ENCODE results near the gene ADGB.
"Not testable (repeated sequence)": the region's sequence is repeated elsewhere in the genome, so short reads cannot be mapped to it uniquely, and the experiment has no call there.

ADGB gene

GRCh38 chr6:146819596-146820320 is 221.0 kb downstream of the ADGB start:
- no peak for DNase-seq (ENCODE audit: low read depth)

GRCh38 chr6:146827216-146827928 is 228.6 kb downstream of the ADGB start:
- no peak for DNase-seq (ENCODE audit: low read depth)

GRCh38 chr6:146829792-146830565 is 231.2 kb downstream of the ADGB start:
- no peak for DNase-seq (ENCODE audit: low read depth)

GRCh38 chr6:146833157-146833556 is 234.4 kb downstream of the ADGB start:
- no peak for DNase-seq (ENCODE audit: low read depth)

GRCh38 chr6:146840216-146840615 is 241.4 kb downstream of the ADGB start:
- DNase-seq (ENCODE audit: low read depth) = no peak

- DNase-seq (ENCODE audit: low read depth) = no peak
Measured at GRCh38 chr6:146840641-146841040, 241.9 kb downstream of the ADGB start.

GRCh38 chr6:146847426-146847825 is 248.7 kb downstream of the ADGB start:
- DNase-seq (ENCODE audit: low read depth) = no peak

- DNase-seq (ENCODE audit: low read depth) = no peak
Measured at GRCh38 chr6:146850238-146850896, 251.6 kb downstream of the ADGB start.

- no peak for DNase-seq (ENCODE audit: low read depth)
Measured at GRCh38 chr6:146850981-146851380, 252.2 kb downstream of the ADGB start.

- DNase-seq (ENCODE audit: low read depth) = no peak
Measured at GRCh38 chr6:146851837-146852236, 253.1 kb downstream of the ADGB start.

GRCh38 chr6:146854521-146855255 is 255.9 kb downstream of the ADGB start:
- DNase-seq (ENCODE audit: low read depth) = not testable (repeated sequence)

- DNase-seq (ENCODE audit: low read depth) = no peak
Measured at GRCh38 chr6:146855889-146856288, 257.1 kb downstream of the ADGB start.

- no peak for DNase-seq (ENCODE audit: low read depth)
Measured at GRCh38 chr6:146856296-146856695, 257.5 kb downstream of the ADGB start.

GRCh38 chr6:146857180-146857979 is 258.6 kb downstream of the ADGB start:
- peak; percentile 80 for DNase-seq (ENCODE audit: low read depth)

- no peak for DNase-seq (ENCODE audit: low read depth)
Measured at GRCh38 chr6:146857980-146858347, 259.2 kb downstream of the ADGB start.

GRCh38 chr6:146859206-146859605 is 260.4 kb downstream of the ADGB start:
- DNase-seq (ENCODE audit: low read depth) = no peak

GRCh38 chr6:146859795-146860495 is 261.2 kb downstream of the ADGB start:
- no peak for DNase-seq (ENCODE audit: low read depth)

- no peak for DNase-seq (ENCODE audit: low read depth)
Measured at GRCh38 chr6:146860583-146860982, 261.8 kb downstream of the ADGB start.

GRCh38 chr6:146861029-146861563 is 262.3 kb downstream of the ADGB start:
- no peak for DNase-seq (ENCODE audit: low read depth)

- DNase-seq (ENCODE audit: low read depth) = no peak
Measured at GRCh38 chr6:146861716-146862115, 262.9 kb downstream of the ADGB start.

Data from fibroblast of the conjunctiva (primary cell).